IPS-NIHi7 (cell line): ENCODE measurements around the gene ACAP1.
"Not testable (repeated sequence)": the region's sequence is repeated elsewhere in the genome, so short reads cannot be mapped to it uniquely, and the experiment has no call there.

Experiments used
- DNase-seq: peaks from one replicate; pipeline ENCODE4 v3.0.0; 2012; ENCODE audit warnings: mixed read lengths; ENCODE audit errors: extremely low spot score

Gene ACAP1

DNA sequence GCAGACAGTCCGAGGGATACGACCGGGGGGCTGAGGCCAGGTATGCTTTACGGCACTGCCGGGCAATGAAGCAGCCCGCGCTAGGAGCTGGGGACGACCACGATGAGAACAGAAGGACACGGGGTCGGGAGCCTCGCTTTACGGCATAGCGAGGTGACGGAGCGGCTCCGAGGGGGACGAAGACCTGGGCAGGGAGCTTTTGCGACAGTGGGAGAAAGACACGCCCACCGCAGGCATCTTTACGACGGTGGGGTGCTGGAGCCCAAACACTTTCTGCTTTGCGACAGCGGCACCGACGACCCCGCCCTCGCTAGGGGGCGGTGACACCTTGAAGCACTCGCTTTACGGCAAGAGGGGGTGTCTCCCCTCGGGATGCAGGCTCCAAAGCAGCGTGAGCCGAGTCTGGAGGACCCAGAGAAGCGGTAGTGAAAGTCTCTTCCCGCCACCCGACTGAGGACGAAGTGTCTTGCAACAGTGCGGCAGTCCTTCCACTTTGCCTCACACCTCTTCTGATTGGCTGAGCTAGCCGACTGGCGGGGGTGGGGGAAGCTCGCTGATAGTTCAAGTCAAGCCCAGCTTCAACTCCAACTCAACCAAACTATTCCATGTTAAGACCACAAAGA is 6.8 kb upstream of the ACAP1 start:
- DNase-seq, result peak; percentile 98

DNA sequence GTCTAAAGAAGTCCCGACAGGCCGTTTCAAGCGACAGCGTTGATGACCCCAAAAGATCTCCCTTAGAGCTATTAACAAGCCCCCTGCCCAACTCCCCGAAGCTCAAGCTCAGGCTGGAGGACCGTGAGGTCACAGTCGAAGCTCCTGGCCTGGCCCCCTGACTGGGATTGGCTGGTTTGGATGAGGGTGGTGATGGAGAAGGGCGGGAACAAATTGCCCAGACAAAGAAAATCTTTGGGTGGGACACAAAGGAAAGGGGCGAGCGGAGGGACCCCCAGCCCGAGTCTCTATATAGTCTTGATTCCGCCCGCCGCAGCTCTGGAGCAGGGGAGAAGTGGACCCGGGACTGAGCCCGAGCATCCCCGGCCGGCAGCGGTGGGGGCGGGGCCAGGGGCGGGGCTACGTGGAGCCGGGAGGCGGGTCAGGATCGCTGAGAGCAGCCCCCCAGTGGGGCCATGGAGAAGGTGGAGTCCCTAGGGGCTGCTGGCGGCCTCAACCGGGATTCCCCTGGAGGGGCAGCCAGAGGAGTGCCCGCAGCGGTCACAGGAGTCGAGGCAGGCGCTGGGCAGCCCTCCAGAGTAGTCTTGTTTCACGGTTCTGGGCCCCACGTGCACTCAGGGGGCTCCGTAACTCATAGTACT is 6.2 kb upstream of the ACAP1 start:
- DNase-seq, result peak; percentile 91

- no peak for DNase-seq
Measured at GRCh38 chr17:7330638-7331015, 5.7 kb upstream of the ACAP1 start.

- no peak for DNase-seq
Measured at GRCh38 chr17:7332111-7332510, 4.2 kb upstream of the ACAP1 start.

GRCh38 chr17:7332600-7333069 is 3.7 kb upstream of the ACAP1 start:
- not testable (repeated sequence) for DNase-seq

- DNase-seq, result no peak
Measured at GRCh38 chr17:7334938-7335538, 1.3 kb upstream of the ACAP1 start.

GRCh38 chr17:7335765-7336164 is 564 bp upstream of the ACAP1 start:
- not testable (repeated sequence) for DNase-seq

- DNase-seq, result not testable (repeated sequence)
Measured at GRCh38 chr17:7337600-7337999, 1.3 kb downstream of the ACAP1 start.

GRCh38 chr17:7340179-7340578 is 3.9 kb downstream of the ACAP1 start:
- no peak for DNase-seq

DNA sequence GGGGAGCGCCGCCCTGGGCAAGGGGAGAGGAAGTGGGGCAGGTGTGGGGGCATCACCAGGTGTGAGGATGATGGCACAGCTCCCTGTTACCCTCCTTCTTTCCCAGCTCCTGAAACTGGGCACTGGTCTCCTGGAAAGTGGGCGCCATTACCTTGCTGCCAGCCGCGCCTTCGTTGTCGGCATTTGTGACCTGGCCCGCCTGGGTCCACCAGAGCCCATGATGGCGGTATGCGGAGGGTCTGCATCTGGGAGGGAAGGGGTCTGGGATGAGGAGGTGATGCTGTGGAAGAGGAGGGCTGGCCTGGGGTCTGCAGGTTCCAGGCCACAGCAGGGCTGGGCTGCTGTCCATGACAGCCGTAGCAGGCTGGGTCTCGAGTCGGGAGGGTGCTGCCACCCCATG is 5.5 kb downstream of the ACAP1 start:
- no peak for DNase-seq

DNA sequence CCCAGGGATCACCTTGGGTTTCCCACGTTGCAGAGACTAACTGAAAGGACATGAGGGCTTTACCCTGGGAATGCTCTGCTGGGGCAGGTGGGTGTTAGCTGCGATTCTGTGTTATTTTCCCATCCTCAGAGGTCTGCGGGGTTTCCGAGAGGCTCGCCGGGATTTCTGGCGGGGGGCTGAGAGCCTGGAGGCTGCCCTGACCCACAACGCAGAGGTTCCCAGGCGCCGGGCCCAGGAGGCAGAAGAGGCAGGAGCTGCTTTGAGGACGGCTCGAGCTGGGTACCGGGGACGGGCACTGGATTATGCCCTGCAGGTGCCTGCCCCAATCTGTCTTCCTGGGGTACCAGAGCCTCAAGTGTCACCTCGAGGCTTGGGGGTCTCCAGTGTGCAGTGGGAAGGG is 6.9 kb downstream of the ACAP1 start:
- DNase-seq, result no peak

DNA sequence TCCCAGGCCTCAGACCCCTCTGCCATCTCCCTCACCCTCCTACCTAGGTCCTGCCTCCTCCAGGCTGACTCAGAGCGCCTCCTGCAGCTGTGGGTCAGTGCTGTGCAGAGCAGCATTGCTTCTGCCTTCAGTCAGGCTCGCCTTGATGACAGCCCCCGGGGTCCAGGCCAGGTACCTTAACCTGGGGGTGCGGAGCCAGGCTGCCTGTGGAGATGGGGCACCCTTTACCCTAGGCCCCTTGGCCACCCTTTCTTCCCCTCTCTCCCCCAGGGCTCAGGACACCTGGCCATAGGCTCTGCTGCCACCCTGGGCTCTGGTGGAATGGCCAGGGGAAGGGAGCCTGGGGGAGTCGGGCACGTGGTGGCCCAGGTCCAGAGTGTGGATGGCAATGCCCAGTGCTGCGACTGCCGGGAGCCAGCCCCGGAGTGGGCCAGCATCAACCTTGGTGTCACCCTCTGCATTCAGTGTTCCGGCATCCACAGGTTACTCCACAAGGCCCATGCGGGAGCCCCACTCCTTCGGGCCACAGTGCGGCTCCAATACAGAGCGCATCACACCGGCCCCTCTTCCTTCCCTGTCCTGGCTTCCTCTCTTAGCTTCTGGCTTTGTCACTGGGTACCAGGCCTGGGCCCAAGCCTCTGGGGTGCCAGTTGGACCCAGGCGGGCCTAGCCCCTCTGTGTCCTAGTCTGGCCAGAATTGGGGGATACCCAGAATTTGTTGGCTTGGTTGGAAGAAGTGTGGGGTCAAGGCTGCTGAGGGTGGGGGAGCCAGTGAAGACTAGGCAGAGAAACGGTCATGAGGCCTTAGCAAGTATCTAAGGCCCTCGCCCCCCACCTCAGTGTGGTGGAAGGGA is 10.7 kb downstream of the ACAP1 start:
- DNase-seq, result no peak

DNA sequence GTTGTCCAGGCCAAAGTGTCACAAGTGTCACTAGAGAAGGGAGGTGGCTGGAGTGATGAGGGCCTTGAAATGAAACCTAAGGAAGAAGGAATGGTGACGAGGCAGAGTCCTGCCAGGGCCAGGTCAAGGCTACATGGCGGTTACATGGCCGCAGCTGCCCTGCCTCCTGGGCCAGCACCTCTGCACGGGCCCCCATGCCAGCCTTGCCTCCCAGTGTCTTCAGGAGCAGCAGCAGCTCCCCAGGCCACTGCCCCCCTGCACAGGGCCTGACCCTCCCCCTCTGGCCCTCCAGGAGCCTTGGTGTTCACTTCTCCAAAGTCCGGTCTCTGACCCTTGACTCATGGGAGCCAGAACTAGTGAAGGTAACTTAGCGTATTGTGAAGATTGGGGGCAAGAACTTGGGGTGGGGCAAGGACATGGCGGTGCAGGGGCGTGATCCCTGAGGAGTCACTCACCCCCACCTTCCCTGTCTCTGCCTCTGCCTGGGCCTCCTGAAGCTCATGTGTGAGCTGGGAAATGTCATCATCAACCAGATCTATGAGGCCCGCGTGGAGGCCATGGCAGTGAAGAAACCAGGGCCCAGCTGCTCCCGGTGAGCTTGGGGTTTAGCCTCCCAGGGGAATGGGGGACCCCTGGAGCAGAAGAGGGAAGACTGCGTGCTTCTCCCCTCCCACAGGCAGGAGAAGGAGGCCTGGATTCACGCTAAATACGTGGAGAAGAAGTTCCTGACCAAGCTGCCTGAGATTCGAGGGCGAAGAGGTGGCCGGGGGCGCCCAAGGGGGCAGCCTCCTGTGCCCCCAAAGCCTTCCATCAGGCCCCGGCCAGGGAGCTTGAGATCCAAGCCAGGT is 11.5 kb downstream of the ACAP1 start:
- DNase-seq, result no peak

DNA sequence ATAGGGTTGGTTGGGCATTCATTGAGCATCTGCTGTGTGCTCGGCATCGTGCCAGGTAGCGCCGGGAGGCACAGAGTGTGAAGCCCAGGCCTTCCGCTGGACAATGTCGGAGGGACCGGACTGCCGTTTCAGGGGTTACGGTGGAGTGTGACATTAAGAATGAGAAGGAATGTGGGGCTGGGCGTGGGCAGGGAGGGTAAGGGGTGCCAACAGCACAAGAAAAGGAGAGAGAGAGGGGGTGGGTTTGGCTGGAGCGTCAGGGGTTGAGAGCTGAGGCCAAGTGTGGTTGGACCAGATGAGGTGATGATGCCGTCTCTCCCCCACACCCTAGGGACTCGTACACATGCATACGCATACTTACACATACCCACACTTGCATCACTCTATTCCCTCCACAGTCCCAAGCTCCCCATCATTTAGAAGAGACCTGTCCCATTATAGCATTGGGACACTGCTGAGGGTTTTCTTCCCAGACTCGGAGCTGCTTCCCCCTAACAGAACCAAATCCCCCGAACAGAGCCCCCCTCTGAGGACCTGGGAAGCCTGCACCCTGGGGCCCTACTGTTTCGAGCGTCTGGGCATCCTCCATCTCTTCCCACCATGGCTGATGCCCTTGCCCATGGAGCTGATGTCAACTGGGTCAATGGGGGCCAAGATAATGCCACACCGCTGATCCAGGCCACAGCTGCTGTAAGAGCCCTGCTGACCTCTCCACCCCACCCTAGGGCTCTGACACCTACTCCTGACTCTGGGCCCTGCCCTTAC is 12.3 kb downstream of the ACAP1 start:
- DNase-seq, result no peak

DNA sequence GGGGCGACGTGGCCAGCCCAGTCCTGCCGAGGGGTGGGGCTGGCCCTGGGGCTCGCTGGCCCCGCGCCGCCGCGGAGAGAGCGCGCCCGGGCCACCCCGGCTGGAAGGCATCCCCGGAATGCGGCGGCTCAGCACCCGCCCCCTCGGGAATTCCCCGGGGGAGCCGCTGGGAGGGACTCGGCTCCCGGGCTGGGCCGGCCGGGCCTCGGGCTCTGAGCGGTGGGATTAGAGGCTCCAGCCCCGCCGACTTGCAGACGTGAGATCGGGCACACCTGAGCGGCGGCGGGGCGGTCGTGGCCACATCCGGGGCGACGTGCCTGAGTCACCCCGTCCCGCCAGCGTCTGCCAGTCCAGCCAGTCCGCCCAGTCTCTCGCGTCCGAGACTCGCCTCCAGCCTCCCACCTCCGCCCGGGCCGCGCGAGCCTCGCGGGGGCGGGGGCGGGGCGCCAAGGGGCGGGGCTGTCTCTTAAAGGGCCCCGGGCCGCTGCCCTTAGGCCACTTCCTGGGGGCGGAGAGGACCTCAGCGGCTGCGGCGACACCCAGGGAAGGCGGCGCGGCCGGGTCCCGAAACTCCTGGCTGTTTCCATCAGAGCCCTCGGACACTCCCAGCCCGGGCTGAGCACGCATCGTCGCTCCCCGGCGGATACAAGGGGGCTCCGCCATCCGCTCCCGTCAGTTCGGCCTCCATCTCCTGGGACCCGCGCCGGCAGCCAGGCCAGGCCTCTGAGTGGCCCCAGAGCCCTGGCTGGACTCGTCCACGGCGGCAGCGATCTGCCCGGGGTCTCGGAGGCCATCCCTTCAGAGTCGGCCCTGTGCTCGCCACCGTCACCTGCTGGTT is 15.6 kb downstream of the ACAP1 start, which contains the start of gene KCTD11:
TSS of gene KCTD11 (plus strand) at position 498 of the 838 bp plus-strand sequence.
- DNase-seq, result peak; percentile 90

- DNase-seq, result no peak
Measured at GRCh38 chr17:7352503-7352889, 16.2 kb downstream of the ACAP1 start.

DNA sequence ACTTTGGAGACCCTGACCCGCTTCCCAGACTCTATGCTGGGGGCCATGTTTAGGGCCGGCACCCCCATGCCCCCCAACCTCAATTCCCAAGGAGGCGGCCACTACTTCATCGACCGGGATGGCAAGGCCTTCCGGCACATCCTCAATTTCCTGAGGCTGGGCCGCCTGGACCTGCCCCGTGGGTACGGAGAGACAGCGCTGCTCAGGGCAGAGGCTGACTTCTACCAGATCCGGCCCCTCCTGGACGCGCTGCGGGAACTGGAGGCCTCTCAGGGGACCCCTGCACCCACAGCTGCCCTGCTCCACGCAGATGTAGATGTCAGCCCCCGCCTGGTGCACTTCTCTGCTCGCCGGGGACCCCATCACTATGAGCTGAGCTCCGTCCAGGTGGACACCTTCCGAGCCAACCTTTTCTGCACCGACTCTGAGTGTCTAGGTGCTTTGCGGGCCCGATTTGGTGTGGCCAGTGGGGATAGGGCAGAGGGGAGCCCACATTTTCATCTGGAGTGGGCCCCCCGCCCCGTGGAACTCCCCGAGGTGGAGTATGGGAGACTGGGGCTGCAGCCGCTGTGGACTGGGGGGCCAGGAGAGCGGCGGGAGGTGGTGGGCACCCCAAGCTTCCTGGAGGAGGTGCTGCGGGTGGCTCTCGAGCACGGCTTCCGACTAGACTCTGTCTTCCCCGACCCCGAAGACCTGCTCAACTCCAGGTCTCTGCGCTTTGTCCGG is 16.7 kb downstream of the ACAP1 start:
- DNase-seq, result no peak

DNA sequence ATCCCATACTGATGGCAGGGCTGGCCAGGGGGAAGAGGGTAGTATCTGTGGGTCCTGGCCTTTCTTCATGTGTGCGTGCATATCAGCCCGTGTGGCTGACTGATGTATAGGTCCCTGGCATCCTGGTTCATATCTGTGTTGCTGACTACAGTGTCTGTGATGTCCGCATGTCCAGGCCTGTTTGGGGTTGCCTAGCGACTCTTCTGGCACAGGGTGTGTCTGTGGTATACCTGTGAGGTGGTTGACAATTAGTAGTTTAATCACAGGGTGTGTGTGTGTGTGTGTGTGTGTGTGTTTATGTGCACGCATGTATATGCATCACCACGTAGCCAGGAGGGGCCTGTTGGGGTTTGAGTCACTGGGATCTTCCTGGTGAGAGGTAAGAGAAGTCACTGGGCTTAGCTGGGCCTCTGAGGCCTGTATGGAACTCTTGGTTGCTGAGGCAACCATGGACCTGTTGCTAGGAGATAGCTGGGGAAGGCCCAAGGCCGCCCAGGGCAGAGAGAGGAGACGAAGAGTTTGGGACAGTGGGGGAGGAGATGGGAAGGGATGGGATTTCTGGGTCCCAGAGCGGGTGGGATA is 18.0 kb downstream of the ACAP1 start:
- no peak for DNase-seq

- no peak for DNase-seq
Measured at GRCh38 chr17:7355053-7355452, 18.7 kb downstream of the ACAP1 start, which contains the start of gene TMEM95. TSS of gene TMEM95 (plus strand) at chr17:7355156. CDS start at chr17:7355205, 49 bp downstream.
